GM21529 (cell line): ENCODE data around the gene SLCO3A1.

Experiments
- ATAC-seq: cut with Tn5 transposase; IDR thresholded peaks from one replicate; pipeline ENCODE4 v1.9.1; 2021; ENCODE audit not compliant: unreplicated experiment

Gene SLCO3A1

GRCh38 chr15:91909111-91909510, 55.6 kb downstream of the SLCO3A1 start:
- ATAC-seq = no peak

GRCh38 chr15:91909574-91909973, 56.1 kb downstream of the SLCO3A1 start:
- ATAC-seq = no peak

- no peak for ATAC-seq
Observed at GRCh38 chr15:91911844-91912243, 58.3 kb downstream of the SLCO3A1 start.

DNA sequence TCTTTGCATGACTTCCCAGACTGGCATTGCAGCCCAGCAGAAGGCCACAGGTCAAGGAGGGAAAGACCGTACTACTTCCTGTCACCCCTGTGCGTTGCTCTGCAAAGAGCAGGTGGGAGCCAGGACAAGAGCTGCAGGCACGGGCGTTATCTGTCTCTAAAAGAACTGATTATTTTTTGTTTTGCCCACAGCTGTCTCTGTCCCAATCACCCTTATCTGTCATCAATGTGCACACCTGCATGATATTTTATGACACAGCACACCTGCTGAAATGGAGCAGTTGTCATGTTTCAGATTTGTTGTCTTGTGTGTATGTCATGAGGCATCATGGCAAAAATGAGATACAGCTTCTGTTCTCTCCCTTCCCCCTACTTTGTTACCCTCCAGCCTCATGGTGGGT, 58.8 kb downstream of the SLCO3A1 start:
- no peak for ATAC-seq

DNA sequence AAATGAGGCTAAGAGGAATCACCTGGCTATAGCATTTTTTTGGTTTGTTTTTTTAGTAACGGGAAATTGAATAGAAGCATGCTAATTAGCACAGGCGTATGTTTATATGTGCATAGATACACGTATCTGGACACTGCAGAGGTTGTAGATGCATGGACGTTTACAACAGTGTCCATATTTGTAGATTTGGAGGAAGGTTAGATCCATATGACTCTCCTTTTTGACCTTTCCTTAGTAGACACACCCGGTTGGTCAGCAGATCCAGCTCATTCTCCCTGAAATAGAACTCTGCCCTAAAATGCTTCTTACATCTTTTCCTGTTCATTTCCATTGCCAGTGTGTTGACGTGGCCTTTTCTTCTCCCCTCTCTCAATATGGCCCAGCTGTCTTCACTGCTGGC, 60.1 kb downstream of the SLCO3A1 start:
- no peak for ATAC-seq

DNA sequence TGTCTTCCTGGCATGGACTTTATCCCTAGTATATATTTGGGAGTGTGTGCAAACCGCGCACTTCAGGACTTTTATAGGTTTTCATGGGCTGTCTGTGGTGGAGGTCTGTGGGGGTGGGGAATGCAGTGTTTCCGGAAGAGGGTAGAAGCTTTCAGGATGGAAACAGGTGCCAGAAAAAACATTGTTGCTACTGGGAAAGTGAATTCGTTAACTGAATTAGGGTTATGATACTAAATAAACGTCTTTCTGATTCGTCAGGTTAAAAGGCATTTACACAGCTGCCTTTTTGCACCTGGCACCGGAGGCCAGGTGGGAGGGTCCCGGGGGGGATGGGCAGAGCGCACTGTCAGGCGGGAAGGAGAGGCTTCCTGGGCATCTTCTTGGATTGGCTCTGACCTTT, 62.1 kb downstream of the SLCO3A1 start:
- no peak for ATAC-seq

- ATAC-seq = no peak
Observed at GRCh38 chr15:91916051-91916450, 62.5 kb downstream of the SLCO3A1 start.

- ATAC-seq = no peak
Observed at GRCh38 chr15:91917686-91918360, 64.3 kb downstream of the SLCO3A1 start.

DNA sequence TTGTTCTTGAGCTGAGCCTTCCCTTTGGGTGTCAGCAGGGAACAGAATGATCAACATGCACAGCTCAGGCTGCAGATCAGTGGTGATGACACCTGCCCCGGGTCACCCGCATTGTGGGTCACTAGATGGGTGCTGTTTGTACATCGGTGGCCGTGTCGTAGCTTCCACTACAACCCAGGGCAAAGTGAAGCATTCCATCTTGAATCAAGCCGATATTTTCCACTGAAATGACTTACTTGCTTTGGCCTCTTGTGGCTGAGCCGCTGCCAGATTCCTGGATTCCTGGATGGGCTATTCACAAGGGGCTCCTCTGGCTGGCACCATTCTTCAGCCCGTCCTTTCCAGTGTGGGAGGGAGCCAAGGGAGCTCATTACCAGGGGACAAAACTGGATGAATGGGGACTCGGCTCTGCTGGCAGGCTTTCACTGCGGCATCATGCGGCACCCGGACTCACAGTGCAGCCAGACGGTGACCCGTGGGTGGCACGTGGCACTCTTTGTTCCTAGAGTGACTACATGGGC, 65.6 kb downstream of the SLCO3A1 start:
- ATAC-seq = no peak

DNA sequence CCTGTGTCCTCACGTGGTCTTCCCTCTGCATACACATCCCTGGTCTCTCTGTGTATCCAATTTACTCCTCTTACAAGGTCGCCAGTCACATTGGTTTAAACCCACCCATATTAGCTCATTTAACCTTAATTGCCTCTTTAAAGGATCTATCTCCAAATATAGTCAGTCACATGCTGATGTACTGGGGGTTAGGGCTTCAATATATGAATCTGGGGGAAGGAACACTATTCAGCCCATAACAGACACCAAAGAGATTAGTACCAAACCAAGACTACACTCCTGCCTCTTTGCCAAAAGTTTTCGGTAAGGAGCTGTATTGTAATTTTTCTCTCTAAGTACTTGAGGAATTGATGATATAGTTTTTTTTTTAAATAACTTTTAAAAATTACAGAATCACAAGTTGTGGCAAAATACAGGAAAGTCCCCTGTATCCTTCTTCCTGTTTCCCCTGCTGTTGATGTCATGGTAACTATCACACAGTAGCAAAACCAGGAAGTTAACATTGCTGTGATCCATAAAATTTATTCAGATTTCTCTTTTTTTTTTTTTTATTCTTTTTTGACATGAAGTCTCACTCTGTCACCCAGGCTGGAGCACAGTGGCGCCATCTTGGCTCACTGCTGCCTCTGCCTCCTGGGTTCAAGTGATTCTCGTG, 67.8 kb downstream of the SLCO3A1 start:
- no peak for ATAC-seq

GRCh38 chr15:91921843-91922198, 68.3 kb downstream of the SLCO3A1 start:
- no peak for ATAC-seq

DNA sequence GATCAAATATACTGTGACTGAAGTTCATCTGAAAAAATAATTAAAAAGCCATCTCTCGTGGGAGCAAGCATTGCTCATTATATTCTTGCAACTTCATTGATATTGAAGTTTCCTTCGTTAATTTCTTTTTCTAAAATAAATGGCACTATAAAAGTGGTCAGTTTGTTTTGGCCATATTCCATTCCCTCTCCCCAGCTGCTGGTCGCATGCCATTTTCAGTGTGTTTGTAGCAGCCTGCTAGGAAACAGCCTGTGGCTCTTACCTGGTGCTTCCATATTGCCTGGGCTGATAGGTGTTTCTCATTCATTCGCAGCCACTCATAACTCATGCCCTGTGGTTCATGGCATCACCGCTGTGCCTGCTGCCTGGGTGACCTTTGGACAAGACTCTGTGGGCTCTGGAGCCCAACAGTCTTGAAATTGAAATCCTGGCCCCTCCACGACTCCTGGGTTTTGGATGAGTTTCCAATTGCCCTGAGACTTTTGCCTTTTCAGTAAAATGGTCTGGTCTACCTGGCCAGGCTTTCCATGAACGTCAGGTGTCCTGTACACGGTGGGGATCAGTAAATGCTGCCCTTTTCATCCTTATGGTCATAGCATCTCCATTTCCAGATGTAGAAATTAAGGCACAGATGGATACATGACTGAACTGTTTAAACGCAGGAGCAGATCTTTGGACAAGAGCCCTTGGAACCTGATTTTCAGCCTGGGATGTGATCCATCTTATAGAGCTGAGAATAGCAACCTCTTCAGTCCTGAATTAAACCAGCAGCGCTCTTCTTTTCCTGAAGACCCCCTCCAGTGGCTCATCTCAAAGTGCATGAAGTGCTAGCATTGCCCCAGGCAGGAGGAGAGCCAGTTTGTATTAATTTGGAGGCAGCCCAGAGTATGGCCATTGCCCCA, 69.4 kb downstream of the SLCO3A1 start:
- ATAC-seq = no peak

- no peak for ATAC-seq
Observed at GRCh38 chr15:91924183-91924582, 70.7 kb downstream of the SLCO3A1 start.

GRCh38 chr15:91924837-91925495, 71.5 kb downstream of the SLCO3A1 start:
- ATAC-seq = no peak

DNA sequence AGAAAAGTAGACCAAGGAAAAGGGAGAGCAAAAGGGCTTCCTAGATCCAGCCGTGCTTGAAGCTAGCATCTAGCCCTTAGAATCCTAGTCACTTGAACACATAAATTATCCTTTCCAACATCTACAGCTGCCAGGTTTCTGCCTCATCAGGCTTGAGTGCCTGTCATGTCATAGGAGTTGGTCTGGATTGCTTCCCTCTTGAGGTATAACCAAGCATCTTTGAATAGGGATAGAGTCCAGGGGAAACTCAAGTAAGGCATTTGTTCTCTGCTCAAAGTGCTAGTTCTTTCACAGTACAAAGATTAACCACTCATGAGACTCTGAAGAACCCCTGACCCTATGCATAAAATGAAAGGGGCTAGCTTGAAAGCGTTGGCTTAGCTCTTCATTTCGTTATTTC, 72.3 kb downstream of the SLCO3A1 start:
- ATAC-seq = no peak

- ATAC-seq = no peak
Observed at GRCh38 chr15:91926908-91927270, 73.4 kb downstream of the SLCO3A1 start.

GRCh38 chr15:91927585-91927984, 74.1 kb downstream of the SLCO3A1 start:
- ATAC-seq = no peak

GRCh38 chr15:91928675-91929074, 75.2 kb downstream of the SLCO3A1 start:
- ATAC-seq = no peak

- no peak for ATAC-seq
Observed at GRCh38 chr15:91929509-91929908, 76.0 kb downstream of the SLCO3A1 start.

- no peak for ATAC-seq
Observed at GRCh38 chr15:91930092-91930491, 76.6 kb downstream of the SLCO3A1 start.

DNA sequence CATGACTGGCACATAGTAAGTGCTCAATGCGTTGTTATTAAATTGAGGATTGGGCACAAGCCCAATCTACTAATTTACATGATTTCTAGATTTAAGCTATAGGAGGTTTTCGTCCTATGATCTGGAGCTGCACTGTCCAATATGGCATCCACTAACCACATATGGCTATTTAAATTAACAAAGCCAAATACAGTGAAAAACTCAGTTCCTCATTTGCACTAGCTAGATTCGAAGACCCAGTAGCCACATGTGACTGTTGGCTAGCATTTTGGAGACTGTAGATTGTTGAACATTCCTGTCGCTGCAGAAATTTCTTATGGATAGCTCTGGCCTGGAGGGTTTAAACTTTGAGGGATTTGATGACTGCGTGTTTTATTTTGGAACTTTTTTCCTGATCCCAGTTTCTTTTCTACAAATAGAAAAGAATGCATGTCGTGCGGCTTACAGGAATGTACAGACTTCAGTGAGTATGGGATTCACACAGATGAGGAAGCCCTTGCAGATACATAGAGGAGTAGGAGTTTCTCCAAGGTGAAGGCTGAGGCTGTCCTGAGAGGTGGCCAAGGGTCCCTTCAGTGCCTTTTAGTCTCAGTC, 82.8 kb downstream of the SLCO3A1 start:
- no peak for ATAC-seq
